ENCODE measurements around the gene CLCC1. TPM values are rescaled to one million over a fixed set of nuclear protein-coding genes. Genes with fewer than 3 reads are reported as not detected.

Gene CLCC1
- total and polyA plus RNA-seq, 4 donors = 11.6 to 39.3 (median 15.3) TPM

- TF ChIP-seq HNF4G (IDR thresholded peaks at IDR 0.05) = no peak
Measured at GRCh38 chr1:108976658-108977057, 13.4 kb upstream of the CLCC1 start (continued).

GRCh38 chr1:108972951-108973350 lies 9.7 kb upstream of the CLCC1 start:
- TF ChIP-seq TAF1 (conservative IDR thresholded peaks at IDR 0.05) = no peak
- no peak for TF ChIP-seq CTCF (IDR thresholded peaks at IDR 0.05; ENCODE audit: low read depth, low read length, missing input control)
- TF ChIP-seq ATF3 (IDR thresholded peaks at IDR 0.05) = no peak
- no peak for TF ChIP-seq RXRA (IDR thresholded peaks at IDR 0.05)
- no peak for TF ChIP-seq JUND (IDR thresholded peaks at IDR 0.05)
- TF ChIP-seq REST (IDR thresholded peaks at IDR 0.05) = no peak
- TF ChIP-seq RAD21 (IDR thresholded peaks at IDR 0.05) = no peak
- TF ChIP-seq FOXA1 (IDR thresholded peaks at IDR 0.05) = no peak
- TF ChIP-seq HNF4G (IDR thresholded peaks at IDR 0.05) = no peak
- no peak for DNase-seq (ENCODE audit: low spot score)
- Histone ChIP-seq H3K9me3 (ENCODE audit: control insufficient read depth in 4 of 4, low read length in 3 of 4) (peaks cover 0 to 1% (median 0%) of the 10 kb centered on the region in 4 donors), H3K4me1 (ENCODE audit: control insufficient read depth in 4 of 4, insufficient read depth in 4 of 4, low read length in 3 of 4) (no peaks in the 10 kb centered on the region), H3K9ac (ENCODE audit: low read depth in 1 of 2, low read length in 2 of 2) (no peak overlapping the region), H3K27me3 (ENCODE audit: control insufficient read depth in 4 of 4, insufficient read depth in 4 of 4, low read length in 3 of 4) (no peaks in the 10 kb centered on the region), H3K4me3 (ENCODE audit: low read depth in 1 of 3, low read length in 3 of 3) (no peak overlapping the region), H3K27ac (ENCODE audit: low read depth in 1 of 2, low read length in 2 of 2) (no peak overlapping the region), H3K36me3 (ENCODE audit: control insufficient read depth in 4 of 4, insufficient read depth in 3 of 4, low read depth in 1 of 4, low read length in 3 of 4) (peaks cover 0 to 13% (median 9%) of the 10 kb centered on the region in 4 donors)
- 98% methylated on average over 1 of the region's 1 CpG for WGBS

- H3K4me1 ChIP-seq (ENCODE audit: control insufficient read depth in 4 of 4, insufficient read depth in 4 of 4, low read length in 3 of 4) = no peaks in the 10 kb centered on the region
- no peak for DNase-seq (ENCODE audit: low spot score)
- peaks cover 0 to 1% (median 0%) of the 10 kb centered on the region in 4 donors for H3K9me3 ChIP-seq (ENCODE audit: control insufficient read depth in 4 of 4, low read length in 3 of 4)
- H3K36me3 ChIP-seq (ENCODE audit: control insufficient read depth in 4 of 4, insufficient read depth in 3 of 4, low read depth in 1 of 4, low read length in 3 of 4) = peaks cover 1 to 10% (median 7%) of the 10 kb centered on the region in 4 donors
- no peak overlapping the region for H3K4me3 ChIP-seq (ENCODE audit: low read depth in 1 of 3, low read length in 3 of 3)
- H3K9ac ChIP-seq (ENCODE audit: low read depth in 1 of 2, low read length in 2 of 2) = no peak overlapping the region
- no peak overlapping the region for H3K27ac ChIP-seq (ENCODE audit: low read depth in 1 of 2, low read length in 2 of 2)
- no peaks in the 10 kb centered on the region for H3K27me3 ChIP-seq (ENCODE audit: control insufficient read depth in 4 of 4, insufficient read depth in 4 of 4, low read length in 3 of 4)
- TF ChIP-seq YY1 (IDR thresholded peaks at IDR 0.05) = no peak
- no peak for TF ChIP-seq FOXA2 (IDR thresholded peaks at IDR 0.05)
- no peak for TF ChIP-seq RXRA (IDR thresholded peaks at IDR 0.05)
- TF ChIP-seq MAX (IDR thresholded peaks at IDR 0.05) = no peak
- no peak for TF ChIP-seq EGR1 (IDR thresholded peaks at IDR 0.05; ENCODE audit: low read depth in 2 of 2)
- TF ChIP-seq SP1 (IDR thresholded peaks at IDR 0.05) = no peak
- no peak for TF ChIP-seq ATF3 (IDR thresholded peaks at IDR 0.05)
- TF ChIP-seq HNF4G (IDR thresholded peaks at IDR 0.05) = no peak
- TF ChIP-seq ZBTB33 (IDR thresholded peaks at IDR 0.05) = no peak
- no peak for TF ChIP-seq CTCF (IDR thresholded peaks at IDR 0.05; ENCODE audit: low read depth, low read length, missing input control)
- TF ChIP-seq JUND (IDR thresholded peaks at IDR 0.05) = no peak
- no peak for TF ChIP-seq FOXA1 (IDR thresholded peaks at IDR 0.05)
- no peak for TF ChIP-seq TAF1 (conservative IDR thresholded peaks at IDR 0.05)
- no peak for TF ChIP-seq GABPA (IDR thresholded peaks at IDR 0.05 in 1 of 2, conservative IDR thresholded peaks at IDR 0.05 in 1 of 2)
- no peak for TF ChIP-seq HNF4A (conservative IDR thresholded peaks at IDR 0.05)
- no peak for TF ChIP-seq NR2F2 (IDR thresholded peaks at IDR 0.05)
- TF ChIP-seq RAD21 (IDR thresholded peaks at IDR 0.05) = no peak
Measured at GRCh38 chr1:108969346-108969745, 6.1 kb upstream of the CLCC1 start.

Data from liver (tissue), 9 donors.